ENCODE results near the gene ITGB8. TPM values are rescaled to one million over a fixed set of nuclear protein-coding genes. Genes with fewer than 3 reads are reported as not detected.

The ITGB8 gene
- total and polyA plus RNA-seq, 9 of the 15 experiments (the other 6 are each of a cell fraction or from before 2014, with no cell fraction given), result under 0.01 to 0.03 (median 0.02) TPM; not detected in 6

DNA sequence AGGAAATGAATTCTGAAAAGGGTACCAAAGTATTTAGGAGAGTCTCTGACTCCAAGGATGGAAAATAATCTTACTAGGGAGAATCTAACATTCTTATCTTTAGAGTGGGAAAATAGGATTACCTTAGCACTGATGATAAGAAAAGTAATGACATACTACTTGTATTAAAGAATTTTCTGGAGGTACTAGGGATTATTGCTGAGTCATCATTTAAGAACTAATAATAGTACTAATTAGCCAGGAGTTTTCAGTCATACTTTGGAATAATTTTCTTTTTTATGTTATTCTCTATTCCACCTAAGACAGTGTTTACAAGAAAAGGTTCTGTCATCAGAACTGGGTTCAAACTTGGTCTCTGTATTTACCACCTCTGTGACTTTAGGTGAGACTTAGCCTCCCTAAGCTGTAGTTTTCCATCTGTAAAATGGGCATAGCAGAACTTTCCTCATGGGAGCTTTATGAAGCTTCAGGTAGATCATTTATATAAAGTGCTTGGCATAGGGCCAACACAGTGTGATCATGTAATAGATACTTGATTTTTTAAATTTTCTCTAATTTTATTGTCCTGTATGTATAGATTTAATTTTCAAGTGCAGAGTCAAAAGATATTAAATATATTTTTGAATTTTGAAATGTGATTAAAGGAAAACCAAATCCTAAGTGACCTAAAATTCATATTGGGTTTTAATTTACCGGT, 20.4 kb downstream of the ITGB8 start (continued):
- TF ChIP-seq, protein P1, sequence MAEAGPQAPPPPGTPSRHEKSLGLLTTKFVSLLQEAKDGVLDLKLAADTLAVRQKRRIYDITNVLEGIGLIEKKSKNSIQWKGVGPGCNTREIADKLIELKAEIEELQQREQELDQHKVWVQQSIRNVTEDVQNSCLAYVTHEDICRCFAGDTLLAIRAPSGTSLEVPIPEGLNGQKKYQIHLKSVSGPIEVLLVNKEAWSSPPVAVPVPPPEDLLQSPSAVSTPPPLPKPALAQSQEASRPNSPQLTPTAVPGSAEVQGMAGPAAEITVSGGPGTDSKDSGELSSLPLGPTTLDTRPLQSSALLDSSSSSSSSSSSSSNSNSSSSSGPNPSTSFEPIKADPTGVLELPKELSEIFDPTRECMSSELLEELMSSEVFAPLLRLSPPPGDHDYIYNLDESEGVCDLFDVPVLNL (CRISPR knock-in tag; IDR thresholded peaks at IDR 0.05; ENCODE audit: low read depth), result no peak
- TF ChIP-seq MAFF (IDR thresholded peaks at IDR 0.05; ENCODE audit: low read length), result peak; percentile 96
- peak; percentile 34; the same call in 1 of the 2 replicates for TF ChIP-seq NFE2L1 (tag; IDR thresholded peaks at IDR 0.05; ENCODE audit: borderline replicate concordance, low read depth)
- no peak for TF ChIP-seq MCM3 (IDR thresholded peaks at IDR 0.05)
- TF ChIP-seq HDGF (IDR thresholded peaks at IDR 0.05), result no peak
- TF ChIP-seq SMAD2 (IDR thresholded peaks at IDR 0.05; ENCODE audit: low read depth, low read length), result no peak

DNA sequence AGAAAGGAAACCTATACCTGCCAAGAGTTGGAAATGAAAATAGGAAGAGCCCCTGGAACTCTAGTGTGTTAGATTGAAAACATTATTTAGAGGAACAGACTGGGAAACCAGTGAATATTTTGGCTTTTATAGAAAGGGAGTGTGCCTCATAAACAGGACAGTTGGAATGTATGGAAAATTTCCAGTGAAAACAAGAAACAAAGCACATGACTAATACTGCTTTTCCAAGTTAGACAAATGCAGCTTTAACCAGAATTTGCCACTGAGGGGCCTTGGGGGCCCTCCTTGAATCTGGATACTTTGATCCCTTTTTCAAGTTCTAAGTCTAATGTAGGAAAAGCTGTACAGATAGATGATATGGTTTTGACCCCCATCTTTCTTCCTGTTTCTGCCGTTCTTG, 21.2 kb downstream of the ITGB8 start:
- DNase-seq (ENCODE audit: extremely low read depth in 1 of 4, low spot score in 3 of 4), result no peak
- H4K20me1 ChIP-seq (replicated peaks; ENCODE audit: control insufficient read depth, insufficient read depth, low read length), result no peaks in the 10 kb centered on the region
- no peak overlapping the region for H3K4me3 ChIP-seq
- no peak overlapping the region for H3K9ac ChIP-seq (ENCODE audit: insufficient read depth in 1 of 2, low read depth in 2 of 2, low read length in 2 of 2)
- no peaks in the 10 kb centered on the region for H3K4me1 ChIP-seq (replicated peaks in 1 of 2; ENCODE audit: control insufficient read depth in 2 of 2, insufficient read depth in 2 of 2, low read length in 2 of 2)
- in situ Hi-C loops (cut with MboI), result no loop called here
- no peaks in the 10 kb centered on the region for H3K9me3 ChIP-seq (replicated peaks; ENCODE audit: control insufficient read depth, insufficient read depth, low read depth, low read length)
- peaks cover 4 to 6% of the 10 kb centered on the region in 2 experiments; a peak in 1 of 5 replicates for H3K27me3 ChIP-seq (ENCODE audit: control insufficient read depth in 2 of 2, insufficient read depth in 2 of 2, low read length in 2 of 2)
- H3K4me2 ChIP-seq (ENCODE audit: insufficient read depth, low read length), result no peak overlapping the region
- no peak overlapping the region for H3K27ac ChIP-seq (ENCODE audit: extremely low read depth, low read depth, low read length)
- no TSS peak for BruUV-seq (replicated peaks)
- H2AFZ ChIP-seq (ENCODE audit: low read depth, low read length), result no peak overlapping the region
- ATAC-seq, result no peak
- intact Hi-C loops (cut with micrococcal nuclease), result loop anchor here (5.0 kb wide), 1 partner anchor 85 kb away; no protein-coding TSS in a partner anchor
- FAIRE-seq, result no peak
- H3K79me2 ChIP-seq (ENCODE audit: control insufficient read depth, insufficient read depth, low read length), result no peaks in the 10 kb centered on the region
- no peaks in the 10 kb centered on the region for H3K36me3 ChIP-seq (ENCODE audit: control insufficient read depth, insufficient read depth, low read length)
- POLR2A ChIA-PET, result no interaction called here
- no peaks in the 10 kb centered on the region for H3K9me1 ChIP-seq (ENCODE audit: control insufficient read depth, insufficient read depth, low read length)
- CTCF ChIA-PET (ENCODE audit: low intra/inter-chr PET ratio), result no interaction called here
- WGBS (ENCODE audit: insufficient coverage, low coverage, missing lambda C conversion rate), result 0% methylated on average over 1 of the region's 1 CpG
- TF ChIP-seq SP1 (CRISPR knock-in tag; IDR thresholded peaks at IDR 0.05), result no peak
- no peak for TF ChIP-seq CHD2 (IDR thresholded peaks at IDR 0.05; ENCODE audit: low read depth, low read length)
- TF ChIP-seq, protein P2, sequence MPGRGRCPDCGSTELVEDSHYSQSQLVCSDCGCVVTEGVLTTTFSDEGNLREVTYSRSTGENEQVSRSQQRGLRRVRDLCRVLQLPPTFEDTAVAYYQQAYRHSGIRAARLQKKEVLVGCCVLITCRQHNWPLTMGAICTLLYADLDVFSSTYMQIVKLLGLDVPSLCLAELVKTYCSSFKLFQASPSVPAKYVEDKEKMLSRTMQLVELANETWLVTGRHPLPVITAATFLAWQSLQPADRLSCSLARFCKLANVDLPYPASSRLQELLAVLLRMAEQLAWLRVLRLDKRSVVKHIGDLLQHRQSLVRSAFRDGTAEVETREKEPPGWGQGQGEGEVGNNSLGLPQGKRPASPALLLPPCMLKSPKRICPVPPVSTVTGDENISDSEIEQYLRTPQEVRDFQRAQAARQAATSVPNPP (IDR thresholded peaks at IDR 0.05; ENCODE audit: borderline replicate concordance, insufficient read depth, insufficient read length), result no peak
- no peak for TF ChIP-seq NEUROD1 (IDR thresholded peaks at IDR 0.05; ENCODE audit: borderline replicate concordance, low read depth, low read length, partially characterized antibody)
- TF ChIP-seq, protein P3, sequence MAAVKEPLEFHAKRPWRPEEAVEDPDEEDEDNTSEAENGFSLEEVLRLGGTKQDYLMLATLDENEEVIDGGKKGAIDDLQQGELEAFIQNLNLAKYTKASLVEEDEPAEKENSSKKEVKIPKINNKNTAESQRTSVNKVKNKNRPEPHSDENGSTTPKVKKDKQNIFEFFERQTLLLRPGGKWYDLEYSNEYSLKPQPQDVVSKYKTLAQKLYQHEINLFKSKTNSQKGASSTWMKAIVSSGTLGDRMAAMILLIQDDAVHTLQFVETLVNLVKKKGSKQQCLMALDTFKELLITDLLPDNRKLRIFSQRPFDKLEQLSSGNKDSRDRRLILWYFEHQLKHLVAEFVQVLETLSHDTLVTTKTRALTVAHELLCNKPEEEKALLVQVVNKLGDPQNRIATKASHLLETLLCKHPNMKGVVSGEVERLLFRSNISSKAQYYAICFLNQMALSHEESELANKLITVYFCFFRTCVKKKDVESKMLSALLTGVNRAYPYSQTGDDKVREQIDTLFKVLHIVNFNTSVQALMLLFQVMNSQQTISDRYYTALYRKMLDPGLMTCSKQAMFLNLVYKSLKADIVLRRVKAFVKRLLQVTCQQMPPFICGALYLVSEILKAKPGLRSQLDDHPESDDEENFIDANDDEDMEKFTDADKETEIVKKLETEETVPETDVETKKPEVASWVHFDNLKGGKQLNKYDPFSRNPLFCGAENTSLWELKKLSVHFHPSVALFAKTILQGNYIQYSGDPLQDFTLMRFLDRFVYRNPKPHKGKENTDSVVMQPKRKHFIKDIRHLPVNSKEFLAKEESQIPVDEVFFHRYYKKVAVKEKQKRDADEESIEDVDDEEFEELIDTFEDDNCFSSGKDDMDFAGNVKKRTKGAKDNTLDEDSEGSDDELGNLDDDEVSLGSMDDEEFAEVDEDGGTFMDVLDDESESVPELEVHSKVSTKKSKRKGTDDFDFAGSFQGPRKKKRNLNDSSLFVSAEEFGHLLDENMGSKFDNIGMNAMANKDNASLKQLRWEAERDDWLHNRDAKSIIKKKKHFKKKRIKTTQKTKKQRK (IDR thresholded peaks at IDR 0.05; ENCODE audit: borderline replicate concordance, low read depth, low read length), result no peak
- TF ChIP-seq, protein P4, sequence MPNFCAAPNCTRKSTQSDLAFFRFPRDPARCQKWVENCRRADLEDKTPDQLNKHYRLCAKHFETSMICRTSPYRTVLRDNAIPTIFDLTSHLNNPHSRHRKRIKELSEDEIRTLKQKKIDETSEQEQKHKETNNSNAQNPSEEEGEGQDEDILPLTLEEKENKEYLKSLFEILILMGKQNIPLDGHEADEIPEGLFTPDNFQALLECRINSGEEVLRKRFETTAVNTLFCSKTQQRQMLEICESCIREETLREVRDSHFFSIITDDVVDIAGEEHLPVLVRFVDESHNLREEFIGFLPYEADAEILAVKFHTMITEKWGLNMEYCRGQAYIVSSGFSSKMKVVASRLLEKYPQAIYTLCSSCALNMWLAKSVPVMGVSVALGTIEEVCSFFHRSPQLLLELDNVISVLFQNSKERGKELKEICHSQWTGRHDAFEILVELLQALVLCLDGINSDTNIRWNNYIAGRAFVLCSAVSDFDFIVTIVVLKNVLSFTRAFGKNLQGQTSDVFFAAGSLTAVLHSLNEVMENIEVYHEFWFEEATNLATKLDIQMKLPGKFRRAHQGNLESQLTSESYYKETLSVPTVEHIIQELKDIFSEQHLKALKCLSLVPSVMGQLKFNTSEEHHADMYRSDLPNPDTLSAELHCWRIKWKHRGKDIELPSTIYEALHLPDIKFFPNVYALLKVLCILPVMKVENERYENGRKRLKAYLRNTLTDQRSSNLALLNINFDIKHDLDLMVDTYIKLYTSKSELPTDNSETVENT (CRISPR knock-in tag; IDR thresholded peaks at IDR 0.05), result no peak
